SU-DHL-6 (cell line): ENCODE data around the gene GP9.

Source experiments
- H2AFZ ChIP-seq: fragments of 200-600 bp; sonication (generic); 2 replicates; pipeline ENCODE4 v1.6.1; 2014; ENCODE audit warnings: low read depth, mild to moderate bottlenecking, moderate library complexity, mixed read lengths, antibody characterized with exemption, low read length; ENCODE audit not compliant: severe bottlenecking
- H3F3A ChIP-seq: fragments of 200-600 bp; shearing (Covaris generic); 2 replicates; pipeline ENCODE4 v1.6.0; 2016; ENCODE audit warnings: antibody characterized with exemption, mild to moderate bottlenecking; ENCODE audit not compliant: insufficient read depth
- H3K27ac ChIP-seq: fragments of 200-600 bp; sonication (generic); 2 replicates; pipeline ENCODE4 v1.5.1; 2016; ENCODE audit warnings: low read depth, mild to moderate bottlenecking, low read length, moderate library complexity, mixed read lengths
- H3K27me3 ChIP-seq: fragments of 200-600 bp; sonication (generic), shearing (Covaris generic); 2 replicates; pipeline ENCODE4 v1.6.0; 2014; ENCODE audit warnings: mild to moderate bottlenecking, low read length
- H3K36me3 ChIP-seq: fragments of 200-600 bp; sonication (generic); 2 replicates; pipeline ENCODE4 v1.6.1; 2014; ENCODE audit warnings: mild to moderate bottlenecking, low read length, mixed read lengths
- H3K4me2 ChIP-seq: fragments of 300-600, 200-600 bp; shearing (Covaris generic), sonication (generic); 2 replicates; pipeline ENCODE4 v1.6.0; 2014; ENCODE audit warnings: low read length, low read depth, mild to moderate bottlenecking; ENCODE audit not compliant: poor library complexity, severe bottlenecking
- H3K4me3 ChIP-seq: fragments of 200-600 bp; sonication (generic); 2 replicates; pipeline ENCODE4 v1.5.1; 2014; ENCODE audit warnings: antibody characterized with exemption, low read length, mild to moderate bottlenecking, mixed read lengths; ENCODE audit not compliant: insufficient read depth, poor library complexity, severe bottlenecking
- H3K79me2 ChIP-seq: fragments of 200-600 bp; sonication (generic); 2 replicates; pipeline ENCODE4 v1.6.1; 2014; ENCODE audit warnings: mild to moderate bottlenecking, low read length, moderate library complexity; ENCODE audit not compliant: insufficient read depth
- H3K9ac ChIP-seq: fragments of 200-600 bp; sonication (generic); 2 replicates; pipeline ENCODE4 v1.7.0; 2014; ENCODE audit warnings: mild to moderate bottlenecking, low read length
- H3K9me2 ChIP-seq: fragments of 200-600 bp; sonication (generic); replicated peaks from 2 replicates; pipeline ENCODE4 v1.6.1; 2014; ENCODE audit warnings: low read length; ENCODE audit not compliant: insufficient read depth
- H3K9me3 ChIP-seq: fragments of 200-600 bp; sonication (generic); 2 replicates; pipeline ENCODE4 v1.6.1; 2014; ENCODE audit warnings: low read length, mixed read lengths; ENCODE audit not compliant: insufficient read depth
- H4K20me1 ChIP-seq: fragments of 200-600 bp; sonication (generic); 2 replicates; pipeline ENCODE4 v1.6.1; 2014; ENCODE audit warnings: low read depth, mild to moderate bottlenecking, antibody characterized with exemption, low read length, moderate library complexity, mixed read lengths
- CTCF ChIP-seq: fragments of 200-600 bp; sonication (generic); IDR thresholded peaks from one replicate; pipeline ENCODE4 v1.5.1; 2017; ENCODE audit warnings: antibody characterized with exemption, mild to moderate bottlenecking, low read length, moderate library complexity; ENCODE audit not compliant: insufficient read depth, poor library complexity, severe bottlenecking
- EZH2phosphoT487 ChIP-seq: fragments of 200-600 bp; sonication (generic), shearing (Covaris generic); conservative IDR thresholded peaks from 2 replicates; pipeline ENCODE4 v1.6.1; 2018; ENCODE audit warnings: mild to moderate bottlenecking, antibody characterized with exemption, low read length, moderate library complexity, mixed read lengths

Gene GP9

GRCh38 chr3:129028866-129029265 lies 31.7 kb upstream of the GP9 start:
- TF ChIP-seq CTCF (no peak), EZH2phosphoT487 (no peak)
- no peak overlapping the region for H2AFZ ChIP-seq
- no peaks in the 10 kb centered on the region for H3K9me3 ChIP-seq
- H3K9ac ChIP-seq, result no peak overlapping the region
- H4K20me1 ChIP-seq, result no peaks in the 10 kb centered on the region
- H3F3A ChIP-seq, result no peaks in the 10 kb centered on the region
- H3K4me3 ChIP-seq, result no peak overlapping the region
- H3K9me2 ChIP-seq, result no peaks in the 10 kb centered on the region
- no peak overlapping the region for H3K27ac ChIP-seq
- no peaks in the 10 kb centered on the region for H3K27me3 ChIP-seq
- no peaks in the 10 kb centered on the region for H3K79me2 ChIP-seq
- H3K4me2 ChIP-seq, result no peak overlapping the region
- H3K36me3 ChIP-seq, result no peaks in the 10 kb centered on the region

GRCh38 chr3:129030611-129031010 lies 30.0 kb upstream of the GP9 start:
- Histone ChIP-seq H4K20me1 (no peaks in the 10 kb centered on the region), H3K9me3 (no peaks in the 10 kb centered on the region), H3K4me3 (no peak overlapping the region), H3K4me2 (no peak overlapping the region), H3F3A (no peaks in the 10 kb centered on the region), H2AFZ (no peak overlapping the region), H3K79me2 (no peaks in the 10 kb centered on the region), H3K27me3 (no peaks in the 10 kb centered on the region), H3K9ac (no peak overlapping the region), H3K36me3 (no peaks in the 10 kb centered on the region), H3K27ac (no peak overlapping the region), H3K9me2 (no peaks in the 10 kb centered on the region)
- TF ChIP-seq CTCF (no peak), EZH2phosphoT487 (no peak)

- Histone ChIP-seq H3K27me3 (no peaks in the 10 kb centered on the region), H3K79me2 (no peaks in the 10 kb centered on the region), H4K20me1 (no peaks in the 10 kb centered on the region), H3K9ac (no peak overlapping the region), H3K4me2 (no peak overlapping the region), H2AFZ (no peak overlapping the region), H3K9me2 (no peaks in the 10 kb centered on the region), H3K9me3 (no peaks in the 10 kb centered on the region), H3K36me3 (no peaks in the 10 kb centered on the region), H3F3A (no peaks in the 10 kb centered on the region), H3K27ac (no peak overlapping the region), H3K4me3 (no peak overlapping the region)
- no peak for TF ChIP-seq CTCF
- no peak for TF ChIP-seq EZH2phosphoT487
Observed at GRCh38 chr3:129031476-129032215, 28.9 kb upstream of the GP9 start.
